MM.1S (cell line): ENCODE results near the gene PLCB2.

Source experiments
- DNase-seq: peaks from one replicate; pipeline ENCODE4 v3.0.0-alpha.2; 2015
- H2AFZ ChIP-seq: fragments of 300-600 bp; sonication (generic); 2 replicates; pipeline ENCODE4 v1.6.0; 2016; ENCODE audit warnings: antibody characterized with exemption, low read length
- H3F3A ChIP-seq: fragments of 300-600 bp; sonication (generic); 2 replicates; pipeline ENCODE4 v1.6.1; 2016; ENCODE audit warnings: mild to moderate bottlenecking, antibody characterized with exemption, low read length, moderate library complexity, mixed read lengths; ENCODE audit not compliant: insufficient read depth
- H3K27ac ChIP-seq: fragments of 300-600 bp; sonication (generic); 2 replicates; pipeline ENCODE4 v1.5.1; 2016; ENCODE audit warnings: mild to moderate bottlenecking, low read length
- H3K27me3 ChIP-seq: fragments of 300-600 bp; sonication (generic); replicated peaks from 2 replicates; pipeline ENCODE4 v1.6.0; 2016; ENCODE audit warnings: low read length; ENCODE audit not compliant: insufficient read depth
- H3K36me3 ChIP-seq: fragments of 300-600 bp; sonication (generic); replicated peaks from 2 replicates; pipeline ENCODE4 v1.6.1; 2016; ENCODE audit warnings: mild to moderate bottlenecking, low read length, mixed read lengths; ENCODE audit not compliant: insufficient read depth
- H3K4me1 ChIP-seq: fragments of 300-600 bp; sonication (generic); 2 replicates; pipeline ENCODE4 v1.6.1; 2016; ENCODE audit warnings: low read length, mixed read lengths
- H3K4me2 ChIP-seq: fragments of 300-600 bp; sonication (generic); 2 replicates; pipeline ENCODE4 v1.6.0; 2016; ENCODE audit warnings: low read depth, low read length
- H3K4me3 ChIP-seq: fragments of 300-600 bp; sonication (generic); 2 replicates; pipeline ENCODE4 v1.5.1; 2016; ENCODE audit warnings: low read length, mixed read lengths
- H3K79me2 ChIP-seq: fragments of 300-600 bp; sonication (generic); 2 replicates; pipeline ENCODE4 v1.6.1; 2016; ENCODE audit warnings: mixed run types, low read length, mixed read lengths
- H3K9ac ChIP-seq: fragments of 300-600 bp; sonication (generic); 2 replicates; pipeline ENCODE4 v1.6.1; 2016; ENCODE audit warnings: low read length, mixed read lengths
- H3K9me2 ChIP-seq: fragments of 300-600 bp; sonication (generic); replicated peaks from 2 replicates; pipeline ENCODE4 v1.6.1; 2016; ENCODE audit warnings: mild to moderate bottlenecking, low read length, mixed read lengths; ENCODE audit not compliant: insufficient read depth
- H3K9me3 ChIP-seq: fragments of 300-600 bp; sonication (generic); replicated peaks from 2 replicates; pipeline ENCODE4 v1.6.1; 2016; ENCODE audit warnings: mild to moderate bottlenecking, low read length, mixed read lengths; ENCODE audit not compliant: insufficient read depth
- H4K20me1 ChIP-seq: fragments of 300-600 bp; sonication (generic); 2 replicates; pipeline ENCODE4 v1.6.1; 2016; ENCODE audit warnings: mild to moderate bottlenecking, low read length, moderate library complexity, mixed read lengths; ENCODE audit not compliant: insufficient read depth
- EZH2 ChIP-seq: fragments of 300-600 bp; sonication (generic); optimal IDR thresholded peaks from 2 replicates; pipeline ENCODE3; 2017; ENCODE audit warnings: low read depth, mild to moderate bottlenecking, antibody characterized with exemption, low read length, mixed read lengths
- EZH2phosphoT487 ChIP-seq: fragments of 300-600 bp; sonication (generic); IDR thresholded peaks from 2 replicates; pipeline ENCODE4 v1.6.1; 2018; ENCODE audit warnings: antibody characterized with exemption, low read length
- TF ChIP-seq, protein P1 (sequence below): fragments of 300-600 bp; sonication (generic); IDR thresholded peaks from 2 replicates; pipeline ENCODE4 v1.5.1; 2016; ENCODE audit warnings: antibody characterized with exemption, low read length, mixed read lengths

Gene PLCB2

DNA sequence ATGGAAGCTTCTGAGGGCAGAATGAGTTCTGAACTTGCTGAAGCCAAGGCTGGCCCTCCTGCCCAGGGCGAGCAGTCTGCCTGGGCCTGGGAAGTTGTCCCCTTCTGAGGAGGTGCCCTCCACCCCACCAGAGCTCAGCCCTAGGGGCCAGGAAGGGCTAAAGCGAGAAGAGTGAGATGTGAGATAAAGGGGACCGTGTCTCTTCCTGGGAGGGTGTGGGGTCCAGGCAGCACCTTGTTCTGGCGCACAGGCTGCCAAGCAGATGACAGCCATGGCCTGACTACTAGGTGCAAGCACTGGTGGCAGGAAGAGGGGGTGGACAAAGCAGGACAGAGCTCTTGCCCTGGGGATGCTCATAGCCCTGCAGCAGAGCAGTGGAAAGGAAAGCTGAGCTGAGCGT lies 65.1 kb downstream of the PLCB2 start:
- Histone ChIP-seq H3K9ac (no peak overlapping the region), H3K36me3 (no peaks in the 10 kb centered on the region)
- DNase-seq, result no peak

GRCh38 chr15:40242213-40242599 lies 65.5 kb downstream of the PLCB2 start:
- no peaks in the 10 kb centered on the region for H3F3A ChIP-seq
- H4K20me1 ChIP-seq, result no peaks in the 10 kb centered on the region
- no peak overlapping the region for H2AFZ ChIP-seq
- H3K4me3 ChIP-seq, result no peak overlapping the region
- H3K79me2 ChIP-seq, result no peaks in the 10 kb centered on the region
- no peaks in the 10 kb centered on the region for H3K9me3 ChIP-seq
- 0 out of 2 replicates have a peak, but pooled peaks cover 6% of the 10 kb centered on the region for H3K4me1 ChIP-seq
- H3K4me2 ChIP-seq, result no peak overlapping the region
- no peaks in the 10 kb centered on the region for H3K9me2 ChIP-seq
- no peaks in the 10 kb centered on the region for H3K36me3 ChIP-seq
- H3K27me3 ChIP-seq, result no peaks in the 10 kb centered on the region
- no peak overlapping the region for H3K27ac ChIP-seq
- TF ChIP-seq EZH2phosphoT487, result no peak
- TF ChIP-seq, protein P1, sequence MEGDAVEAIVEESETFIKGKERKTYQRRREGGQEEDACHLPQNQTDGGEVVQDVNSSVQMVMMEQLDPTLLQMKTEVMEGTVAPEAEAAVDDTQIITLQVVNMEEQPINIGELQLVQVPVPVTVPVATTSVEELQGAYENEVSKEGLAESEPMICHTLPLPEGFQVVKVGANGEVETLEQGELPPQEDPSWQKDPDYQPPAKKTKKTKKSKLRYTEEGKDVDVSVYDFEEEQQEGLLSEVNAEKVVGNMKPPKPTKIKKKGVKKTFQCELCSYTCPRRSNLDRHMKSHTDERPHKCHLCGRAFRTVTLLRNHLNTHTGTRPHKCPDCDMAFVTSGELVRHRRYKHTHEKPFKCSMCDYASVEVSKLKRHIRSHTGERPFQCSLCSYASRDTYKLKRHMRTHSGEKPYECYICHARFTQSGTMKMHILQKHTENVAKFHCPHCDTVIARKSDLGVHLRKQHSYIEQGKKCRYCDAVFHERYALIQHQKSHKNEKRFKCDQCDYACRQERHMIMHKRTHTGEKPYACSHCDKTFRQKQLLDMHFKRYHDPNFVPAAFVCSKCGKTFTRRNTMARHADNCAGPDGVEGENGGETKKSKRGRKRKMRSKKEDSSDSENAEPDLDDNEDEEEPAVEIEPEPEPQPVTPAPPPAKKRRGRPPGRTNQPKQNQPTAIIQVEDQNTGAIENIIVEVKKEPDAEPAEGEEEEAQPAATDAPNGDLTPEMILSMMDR, result no peak
- no peak for TF ChIP-seq EZH2
- DNase-seq, result no peak
- H3K9ac ChIP-seq, result no peak overlapping the region

More for the DNA sequence above, 65.1 kb downstream of the PLCB2 start:
- H3K9me2 ChIP-seq, result no peaks in the 10 kb centered on the region
- H3K9me3 ChIP-seq, result no peaks in the 10 kb centered on the region
- no peaks in the 10 kb centered on the region for H3F3A ChIP-seq
- H3K4me1 ChIP-seq, result 0 out of 2 replicates have a peak, but pooled peaks cover 6% of the 10 kb centered on the region
- no peak overlapping the region for H3K4me2 ChIP-seq
- no peaks in the 10 kb centered on the region for H4K20me1 ChIP-seq
- no peak for TF ChIP-seq EZH2
- TF ChIP-seq EZH2phosphoT487, result no peak
- TF ChIP-seq, protein P1, result no peak
- H3K4me3 ChIP-seq, result no peak overlapping the region
- H3K27me3 ChIP-seq, result no peaks in the 10 kb centered on the region
- H2AFZ ChIP-seq, result no peak overlapping the region
- H3K79me2 ChIP-seq, result no peaks in the 10 kb centered on the region
- H3K27ac ChIP-seq, result no peak overlapping the region

DNA sequence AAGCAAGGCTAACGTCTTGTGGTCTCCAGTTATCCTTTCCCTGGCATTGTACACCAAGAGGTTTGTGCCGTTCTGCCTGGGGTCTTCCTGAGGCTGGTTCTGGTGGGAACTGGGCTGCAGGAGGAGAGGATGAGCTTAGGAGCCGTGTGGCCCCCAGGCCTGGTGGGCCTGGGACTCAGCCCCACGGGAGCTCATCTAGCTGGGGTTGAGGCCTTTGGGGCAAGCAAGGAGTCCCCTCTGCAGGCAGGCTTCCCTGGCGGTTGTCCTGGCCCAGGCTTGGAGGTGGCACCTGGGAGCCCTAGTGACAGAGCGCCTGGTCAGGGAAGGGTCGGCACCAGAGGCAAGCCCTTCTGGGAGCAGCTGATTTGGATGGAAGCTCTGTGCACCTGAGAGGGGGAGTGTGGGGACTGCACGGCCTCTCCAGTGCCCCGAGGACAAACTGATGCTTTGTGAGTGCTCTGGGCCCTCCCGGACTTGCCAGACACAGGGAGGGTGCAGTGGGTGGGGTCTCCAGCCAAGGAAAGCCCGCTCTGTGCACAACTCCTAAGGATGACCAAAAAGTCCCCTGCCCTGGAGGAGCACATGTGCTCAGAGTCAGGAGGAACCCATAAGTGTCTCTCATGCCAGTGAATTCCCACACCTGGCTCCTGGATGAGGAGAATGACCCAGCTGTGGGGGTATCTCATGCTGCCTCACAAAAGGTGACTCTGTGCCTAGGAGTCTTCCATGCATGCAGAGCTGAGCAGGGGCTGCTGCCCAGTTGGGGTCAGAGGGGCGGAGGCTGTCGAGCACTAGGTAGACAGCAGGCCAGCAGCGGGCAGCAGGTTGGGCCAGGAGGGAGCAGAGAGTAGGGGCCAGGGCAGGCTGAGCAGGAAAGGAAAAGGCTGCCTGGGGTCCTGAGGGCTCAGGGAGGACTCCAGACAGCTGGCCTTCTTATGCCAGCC lies 66.2 kb downstream of the PLCB2 start:
- no peak for TF ChIP-seq EZH2
- TF ChIP-seq, protein P1, result no peak
- Histone ChIP-seq H3K27me3 (no peaks in the 10 kb centered on the region), H3K9me2 (no peaks in the 10 kb centered on the region), H4K20me1 (no peaks in the 10 kb centered on the region), H3K4me2 (no peak overlapping the region), H3K79me2 (no peaks in the 10 kb centered on the region), H3K4me3 (no peak overlapping the region), H3K4me1 (0 out of 2 replicates have a peak, but pooled peaks cover 6% of the 10 kb centered on the region), H3F3A (no peaks in the 10 kb centered on the region), H3K36me3 (no peaks in the 10 kb centered on the region), H3K27ac (no peak overlapping the region), H3K9me3 (no peaks in the 10 kb centered on the region), H2AFZ (no peak overlapping the region), H3K9ac (no peak overlapping the region)
- no peak for DNase-seq
